ENCODE data around the gene MYO9B. TPM values are rescaled to one million over a fixed set of nuclear protein-coding genes. Genes with fewer than 3 reads are reported as not detected.

The MYO9B gene
- polyA plus RNA-seq, 2 of the 4 experiments (the other 2 are of a cell fraction), result 13.0 to 27.7 TPM

- ATAC-seq (no peak), DNase-seq (ENCODE audit: low read depth in 1 of 2, low spot score in 1 of 2) (no peak), FAIRE-seq (no peak)
- Histone ChIP-seq H3K4me1 (no peaks in the 10 kb centered on the region), H3K9me3 (no peaks in the 10 kb centered on the region), H3K4me2 (no peak overlapping the region), H3K4me3 (no peak overlapping the region), H3K27ac (no peak overlapping the region)
- POLR2A ChIA-PET, result no interaction called here
- WGBS (ENCODE audit: missing lambda C conversion rate), result 71% methylated on average over 4 of the region's 6 CpGs
- CTCF ChIA-PET, result no interaction called here
- TF ChIP-seq NPAS2 (CRISPR knock-in tag; IDR thresholded peaks at IDR 0.05; ENCODE audit: borderline replicate concordance) (no peak), NFE2L2 (conservative IDR thresholded peaks at IDR 0.05; ENCODE audit: low read length) (no peak), CBX8 (IDR thresholded peaks at IDR 0.05) (no peak), KDM5A (IDR thresholded peaks at IDR 0.05) (no peak), FOXS1 (CRISPR knock-in tag; IDR thresholded peaks at IDR 0.05) (no peak), CTCF (IDR thresholded peaks at IDR 0.05) (no peak), EP300 (IDR thresholded peaks at IDR 0.05) (no peak), ZNF302 (CRISPR knock-in tag; IDR thresholded peaks at IDR 0.05) (no peak), CHD2 (IDR thresholded peaks at IDR 0.05; ENCODE audit: low read length, partially characterized antibody) (no peak), TP53 (CRISPR knock-in tag; IDR thresholded peaks at IDR 0.05) (no peak), POLR2A (IDR thresholded peaks at IDR 0.05; ENCODE audit: low read length) (no peak), ATOH8 (CRISPR knock-in tag; IDR thresholded peaks at IDR 0.05; ENCODE audit: low read depth) (no peak), HEYL (CRISPR knock-in tag; IDR thresholded peaks at IDR 0.05) (no peak)
These were observed 38.4 kb upstream of the MYO9B start for GRCh38 chr19:17037184-17037583.

- FAIRE-seq (no peak), ATAC-seq (no peak), DNase-seq (ENCODE audit: low read depth in 1 of 2, low spot score in 1 of 2) (no peak)
- H3K4me2 ChIP-seq, result no peak overlapping the region
- WGBS (ENCODE audit: missing lambda C conversion rate), result 41% methylated on average over 9 of the region's 15 CpGs
- no peaks in the 10 kb centered on the region for H3K9me3 ChIP-seq
- H3K4me1 ChIP-seq, result no peaks in the 10 kb centered on the region
- ChIA-PET POLR2A (no interaction called here), CTCF (no interaction called here)
- TF ChIP-seq HEYL (CRISPR knock-in tag; IDR thresholded peaks at IDR 0.05) (no peak), RCOR1 (IDR thresholded peaks at IDR 0.05; ENCODE audit: low read depth, low read length) (no peak), KDM1A (IDR thresholded peaks at IDR 0.05; ENCODE audit: low read depth) (no peak), ELK1 (IDR thresholded peaks at IDR 0.05; ENCODE audit: low read depth, low read length) (no peak), POLR2AphosphoS2 (conservative IDR thresholded peaks at IDR 0.05; ENCODE audit: low read length) (no peak), NPAS2 (CRISPR knock-in tag; IDR thresholded peaks at IDR 0.05; ENCODE audit: borderline replicate concordance) (no peak), HOXA7 (CRISPR knock-in tag; IDR thresholded peaks at IDR 0.05) (no peak), TP53 (CRISPR knock-in tag; IDR thresholded peaks at IDR 0.05) (no peak), POLR2A (IDR thresholded peaks at IDR 0.05; ENCODE audit: low read length) (no peak), HOXB13 (CRISPR knock-in tag; IDR thresholded peaks at IDR 0.05; ENCODE audit: low read depth) (no peak), HOXB5 (CRISPR knock-in tag; IDR thresholded peaks at IDR 0.05) (no peak), ZC3H11A (IDR thresholded peaks at IDR 0.05) (no peak), MAFK (IDR thresholded peaks at IDR 0.05; ENCODE audit: partially characterized antibody) (no peak)
- H3K4me3 ChIP-seq, result no peak overlapping the region
- H3K27ac ChIP-seq, result no peak overlapping the region
These were observed 37.5 kb upstream of the MYO9B start for GRCh38 chr19:17037966-17038500.

GRCh38 chr19:17041976-17042375 lies 33.6 kb upstream of the MYO9B start:
- FAIRE-seq (no peak), DNase-seq (ENCODE audit: low read depth in 1 of 2, low spot score in 1 of 2) (no peak), ATAC-seq (no peak)
- H3K9me3 ChIP-seq, result no peaks in the 10 kb centered on the region
- H3K4me1 ChIP-seq, result no peaks in the 10 kb centered on the region
- H3K4me3 ChIP-seq, result no peak overlapping the region
- WGBS (ENCODE audit: missing lambda C conversion rate), result 44% methylated on average over 9 of the region's 11 CpGs
- H3K4me2 ChIP-seq, result no peak overlapping the region
- H3K27ac ChIP-seq, result no peak overlapping the region
- POLR2A ChIA-PET, result no interaction called here
- CTCF ChIA-PET, result interaction anchor here (1.5 kb wide), 1 partner anchor 10 kb away, joined by 8 read pairs; no protein-coding TSS in a partner anchor
- no peak for TF ChIP-seq MAX (IDR thresholded peaks at IDR 0.05)
- no peak for TF ChIP-seq NFE2L2 (conservative IDR thresholded peaks at IDR 0.05; ENCODE audit: low read length)
- TF ChIP-seq ZNF302 (CRISPR knock-in tag; IDR thresholded peaks at IDR 0.05), result no peak
- TF ChIP-seq SMC3 (IDR thresholded peaks at IDR 0.05), result no peak
- no peak for TF ChIP-seq HES2 (IDR thresholded peaks at IDR 0.05)
- TF ChIP-seq ATOH8 (CRISPR knock-in tag; IDR thresholded peaks at IDR 0.05; ENCODE audit: low read depth), result no peak
- no peak for TF ChIP-seq TP53 (CRISPR knock-in tag; IDR thresholded peaks at IDR 0.05)
- TF ChIP-seq ZC3H11A (IDR thresholded peaks at IDR 0.05), result no peak
- no peak for TF ChIP-seq PHF8 (IDR thresholded peaks at IDR 0.05; ENCODE audit: borderline replicate concordance, low read depth)
- no peak for TF ChIP-seq PBX3 (IDR thresholded peaks at IDR 0.05)
- TF ChIP-seq CBX8 (IDR thresholded peaks at IDR 0.05), result no peak
- TF ChIP-seq HOXA7 (CRISPR knock-in tag; IDR thresholded peaks at IDR 0.05), result no peak
- no peak for TF ChIP-seq FOSB (CRISPR knock-in tag; IDR thresholded peaks at IDR 0.05)
- TF ChIP-seq FOXS1 (CRISPR knock-in tag; IDR thresholded peaks at IDR 0.05), result no peak
- no peak for TF ChIP-seq FOSL2 (IDR thresholded peaks at IDR 0.05)
- no peak for TF ChIP-seq FOSL2 (CRISPR knock-in tag; IDR thresholded peaks at IDR 0.05)

Data from A549 (cell line).